Measurements from ENCODE around the gene IGF1. TPM values are rescaled to one million over a fixed set of nuclear protein-coding genes. Genes with fewer than 3 reads are reported as not detected.
A peak's percentile ranks its signal among the peaks of the same experiment; 100 is the strongest.

IGF1 gene
- polyA plus RNA-seq, 1 of the 3 experiments (the other 2 are of a cell fraction), result 0.07 TPM

- no peak overlapping the region for H3K9ac ChIP-seq
- H3K27me3 ChIP-seq (ENCODE audit: insufficient read depth), result no peaks in the 10 kb centered on the region
- no peak overlapping the region for H3K27ac ChIP-seq (ENCODE audit: low read depth in 2 of 2, low read length in 1 of 2)
- ChIA-PET CTCF (interaction anchor here (1.0 to 1.2 kb wide), 2 partner anchors 385 to 401 kb away, joined by 4 read pairs; no protein-coding TSS in a partner anchor), POLR2A (no interaction called here)
- no peaks in the 10 kb centered on the region for H3K36me3 ChIP-seq (replicated peaks in 1 of 2; ENCODE audit: control insufficient read depth in 1 of 2, insufficient read depth in 2 of 2, low read length in 1 of 2)
- H3K79me2 ChIP-seq (ENCODE audit: insufficient read depth), result no peaks in the 10 kb centered on the region
- H4K20me1 ChIP-seq (ENCODE audit: insufficient read depth), result no peaks in the 10 kb centered on the region
- no peak for DNase-seq
- 17% methylated on average over 11 of the region's 11 CpGs for WGBS (ENCODE audit: low lambda C conversion rate)
- no peaks in the 10 kb centered on the region for H3K9me2 ChIP-seq
- no peaks in the 10 kb centered on the region for H3K9me3 ChIP-seq
- peak overlapping the region; percentile 48; the same call in 1 of the 2 replicates for H2AFZ ChIP-seq (ENCODE audit: low read depth)
- TF ChIP-seq ZBTB33 (IDR thresholded peaks at IDR 0.05; ENCODE audit: borderline replicate concordance, low read depth) (no peak), MAX (IDR thresholded peaks at IDR 0.05; ENCODE audit: low read depth) (no peak), REST (IDR thresholded peaks at IDR 0.05; ENCODE audit: low read depth, low read length) (no peak)
- H3K4me1 ChIP-seq (ENCODE audit: control insufficient read depth in 1 of 2, insufficient read depth in 2 of 2, low read depth in 1 of 2, low read length in 1 of 2), result peaks cover 3 to 9% of the 10 kb centered on the region in 2 experiments; a peak in 2 of 4 replicates
- H3K4me2 ChIP-seq, result peak overlapping the region; percentile 49
- H3F3A ChIP-seq (replicated peaks; ENCODE audit: insufficient read depth), result no peaks in the 10 kb centered on the region
- 0 out of 4 replicates have a peak overlapping the region, but pooled peaks of 1 of the 2 experiments have one; percentile 5 for H3K4me3 ChIP-seq (ENCODE audit: low read depth in 2 of 2, low read length in 1 of 2)
Observed at GRCh38 chr12:102479099-102479885, 1.1 kb downstream of the IGF1 start.

GRCh38 chr12:102478405-102479098, 1.8 kb downstream of the IGF1 start:
- Histone ChIP-seq H3K9me2 (no peaks in the 10 kb centered on the region), H3K9me3 (no peaks in the 10 kb centered on the region), H3F3A (replicated peaks; ENCODE audit: insufficient read depth) (no peaks in the 10 kb centered on the region), H3K36me3 (replicated peaks in 1 of 2; ENCODE audit: control insufficient read depth in 1 of 2, insufficient read depth in 2 of 2, low read length in 1 of 2) (no peaks in the 10 kb centered on the region), H3K27ac (ENCODE audit: low read depth in 2 of 2, low read length in 1 of 2) (no peak overlapping the region), H3K4me3 (ENCODE audit: low read depth in 2 of 2, low read length in 1 of 2) (0 out of 4 replicates have a peak overlapping the region, but pooled peaks of 1 of the 2 experiments have one; percentile 5), H3K79me2 (ENCODE audit: insufficient read depth) (no peaks in the 10 kb centered on the region), H3K9ac (no peak overlapping the region), H4K20me1 (ENCODE audit: insufficient read depth) (no peaks in the 10 kb centered on the region), H3K4me1 (ENCODE audit: control insufficient read depth in 1 of 2, insufficient read depth in 2 of 2, low read depth in 1 of 2, low read length in 1 of 2) (peaks cover 3 to 10% of the 10 kb centered on the region in 2 experiments; a peak in 2 of 4 replicates), H3K27me3 (ENCODE audit: insufficient read depth) (no peaks in the 10 kb centered on the region), H2AFZ (ENCODE audit: low read depth) (peak overlapping the region; percentile 48; the same call in 1 of the 2 replicates), H3K4me2 (peak overlapping the region; percentile 49)
- POLR2A ChIA-PET, result no interaction called here
- no peak for DNase-seq
- CTCF ChIA-PET, result interaction anchor here (1.0 kb wide), 1 partner anchor 400 kb away, joined by 4 read pairs; no protein-coding TSS in a partner anchor
- 14% methylated on average over 4 of the region's 4 CpGs for WGBS (ENCODE audit: low lambda C conversion rate)
- TF ChIP-seq FOSL2 (IDR thresholded peaks at IDR 0.05; ENCODE audit: borderline replicate concordance, low read depth) (no peak), TAF1 (IDR thresholded peaks at IDR 0.05; ENCODE audit: borderline replicate concordance, low read depth, low read length) (no peak), REST (IDR thresholded peaks at IDR 0.05; ENCODE audit: low read depth, low read length) (no peak), ELF1 (IDR thresholded peaks at IDR 0.05) (no peak), MXI1 (IDR thresholded peaks at IDR 0.05; ENCODE audit: low read depth, low read length) (no peak), NFIC (IDR thresholded peaks at IDR 0.05; ENCODE audit: borderline replicate concordance) (no peak), PBX3 (IDR thresholded peaks at IDR 0.05) (no peak), RAD21 (IDR thresholded peaks at IDR 0.05; ENCODE audit: low read length) (no peak), MAX (IDR thresholded peaks at IDR 0.05; ENCODE audit: low read depth) (no peak), JUND (IDR thresholded peaks at IDR 0.05) (no peak), RXRA (IDR thresholded peaks at IDR 0.05; ENCODE audit: borderline replicate concordance, low read depth) (no peak)

All from SK-N-SH (cell line).